Measurements from ENCODE around the gene PNPLA4.

Gene PNPLA4

GRCh38 chrX:7852166-7852565, 75.0 kb downstream of the PNPLA4 start:
- no peak for DNase-seq

All from activated CD4-positive, alpha-beta T cell treated with anti-CD3 and anti-CD28 coated beads, Interleukin-2, amount 50 U/mL, for 16 hours (primary cell).